Fibroblast of lung (primary cell): ENCODE measurements around the gene IGF2R.

ENCODE experiments used
- EZH2 ChIP-seq: IDR thresholded peaks from 2 replicates; pipeline ENCODE4 v1.5.1; 2012; ENCODE audit warnings: low read length, control low read depth, mild to moderate bottlenecking; ENCODE audit errors: missing control alignments
- TF ChIP-seq, protein P1 (sequence below), 2 donors: IDR thresholded peaks in 1 of 2; conservative IDR thresholded peaks in 1 of 2; 1 replicate in 1 of 2; 2 replicates in 1 of 2; pipeline ENCODE4 v1.5.1; 2011 to 2012; ENCODE audit warnings: low read length in 2 of 2, control low read depth in 1 of 2, inconsistent platforms in 1 of 2, low read depth in 1 of 2, mild to moderate bottlenecking in 1 of 2

DNA sequence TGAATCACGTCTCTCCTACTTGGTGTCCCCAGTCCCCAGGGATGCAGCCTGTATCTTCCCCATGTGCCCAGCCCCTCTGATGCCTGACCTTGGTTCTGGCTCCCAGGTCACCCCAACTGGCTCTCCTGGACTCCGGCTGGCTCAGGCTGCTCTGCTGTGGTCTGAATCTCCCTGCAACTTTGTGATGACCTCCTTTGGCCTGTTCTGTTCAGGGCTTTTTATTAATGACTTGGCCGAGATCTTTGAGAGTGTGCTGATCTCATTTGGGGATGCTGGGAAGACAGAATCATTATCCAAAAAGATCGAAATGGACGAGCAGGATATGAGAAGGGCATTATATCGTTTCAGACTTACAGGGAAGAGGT lies 67.4 kb downstream of the IGF2R start:
- TF ChIP-seq, protein P1, sequence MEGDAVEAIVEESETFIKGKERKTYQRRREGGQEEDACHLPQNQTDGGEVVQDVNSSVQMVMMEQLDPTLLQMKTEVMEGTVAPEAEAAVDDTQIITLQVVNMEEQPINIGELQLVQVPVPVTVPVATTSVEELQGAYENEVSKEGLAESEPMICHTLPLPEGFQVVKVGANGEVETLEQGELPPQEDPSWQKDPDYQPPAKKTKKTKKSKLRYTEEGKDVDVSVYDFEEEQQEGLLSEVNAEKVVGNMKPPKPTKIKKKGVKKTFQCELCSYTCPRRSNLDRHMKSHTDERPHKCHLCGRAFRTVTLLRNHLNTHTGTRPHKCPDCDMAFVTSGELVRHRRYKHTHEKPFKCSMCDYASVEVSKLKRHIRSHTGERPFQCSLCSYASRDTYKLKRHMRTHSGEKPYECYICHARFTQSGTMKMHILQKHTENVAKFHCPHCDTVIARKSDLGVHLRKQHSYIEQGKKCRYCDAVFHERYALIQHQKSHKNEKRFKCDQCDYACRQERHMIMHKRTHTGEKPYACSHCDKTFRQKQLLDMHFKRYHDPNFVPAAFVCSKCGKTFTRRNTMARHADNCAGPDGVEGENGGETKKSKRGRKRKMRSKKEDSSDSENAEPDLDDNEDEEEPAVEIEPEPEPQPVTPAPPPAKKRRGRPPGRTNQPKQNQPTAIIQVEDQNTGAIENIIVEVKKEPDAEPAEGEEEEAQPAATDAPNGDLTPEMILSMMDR (conservative IDR thresholded peaks at IDR 0.05 in 1 of 2, IDR thresholded peaks at IDR 0.05 in 1 of 2; ENCODE audit: low read depth in 1 of 2, low read length in 2 of 2), result no peak
- TF ChIP-seq EZH2, result no peak
